ENCODE results near the gene UTS2B. TPM values are rescaled to one million over a fixed set of nuclear protein-coding genes. Genes with fewer than 3 reads are reported as not detected.

The UTS2B gene
- total RNA-seq, 2 experiments from 2014 or later: not detected

DNA sequence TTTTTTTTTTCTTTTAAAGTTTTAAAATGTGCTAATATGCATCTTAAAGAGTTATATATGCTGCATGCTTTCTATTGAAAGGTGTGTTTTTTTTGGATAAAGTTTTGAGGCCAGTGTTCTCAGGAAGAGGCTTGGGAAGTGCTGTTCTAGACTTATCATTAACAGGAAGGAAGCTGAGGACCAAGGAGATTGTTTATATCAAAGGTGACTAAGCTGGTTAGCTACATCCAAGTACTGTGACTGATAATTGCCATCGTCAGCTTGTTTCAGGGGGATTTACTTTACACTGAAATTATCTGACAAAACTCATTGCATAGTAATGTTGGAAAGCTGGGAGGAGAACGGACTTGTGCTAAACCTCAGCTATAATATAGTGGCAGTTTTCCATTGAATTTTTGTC, 36.3 kb upstream of the UTS2B start:
- CTCF ChIA-PET: no interaction called here
- Histone ChIP-seq H3K36me3 (ENCODE audit: insufficient read depth, low read length) (no peaks in the 10 kb centered on the region), H3K9me3 (ENCODE audit: control insufficient read depth in 1 of 2, insufficient read depth in 1 of 2, low read length in 2 of 2) (no peaks in the 10 kb centered on the region), H3K27ac (ENCODE audit: low read depth in 1 of 2, low read length in 2 of 2) (no peak overlapping the region), H3K4me1 (ENCODE audit: insufficient read depth, low read length) (no peaks in the 10 kb centered on the region), H3K27me3 (ENCODE audit: control insufficient read depth in 1 of 2, insufficient read depth in 2 of 2, low read length in 2 of 2) (no peaks in the 10 kb centered on the region), H3K4me3 (ENCODE audit: low read length) (no peak overlapping the region)
- no peaks in the 10 kb centered on the region for H3K27me3 Mint-ChIP-seq
- DNase-seq (no peak), ATAC-seq (ENCODE audit: poor library complexity) (no peak)
- H3K4me1 Mint-ChIP-seq (ENCODE audit: low read depth): peaks cover under 1% of the 10 kb centered on the region
- intact Hi-C loops (cut with DNase I, micrococcal nuclease): no loop called here
- H3K4me3 Mint-ChIP-seq: no peak overlapping the region
- peaks cover 13% of the 10 kb centered on the region for H3K36me3 Mint-ChIP-seq (ENCODE audit: low read depth)
- H3K9me3 Mint-ChIP-seq: no peaks in the 10 kb centered on the region
- TF ChIP-seq, protein P1, sequence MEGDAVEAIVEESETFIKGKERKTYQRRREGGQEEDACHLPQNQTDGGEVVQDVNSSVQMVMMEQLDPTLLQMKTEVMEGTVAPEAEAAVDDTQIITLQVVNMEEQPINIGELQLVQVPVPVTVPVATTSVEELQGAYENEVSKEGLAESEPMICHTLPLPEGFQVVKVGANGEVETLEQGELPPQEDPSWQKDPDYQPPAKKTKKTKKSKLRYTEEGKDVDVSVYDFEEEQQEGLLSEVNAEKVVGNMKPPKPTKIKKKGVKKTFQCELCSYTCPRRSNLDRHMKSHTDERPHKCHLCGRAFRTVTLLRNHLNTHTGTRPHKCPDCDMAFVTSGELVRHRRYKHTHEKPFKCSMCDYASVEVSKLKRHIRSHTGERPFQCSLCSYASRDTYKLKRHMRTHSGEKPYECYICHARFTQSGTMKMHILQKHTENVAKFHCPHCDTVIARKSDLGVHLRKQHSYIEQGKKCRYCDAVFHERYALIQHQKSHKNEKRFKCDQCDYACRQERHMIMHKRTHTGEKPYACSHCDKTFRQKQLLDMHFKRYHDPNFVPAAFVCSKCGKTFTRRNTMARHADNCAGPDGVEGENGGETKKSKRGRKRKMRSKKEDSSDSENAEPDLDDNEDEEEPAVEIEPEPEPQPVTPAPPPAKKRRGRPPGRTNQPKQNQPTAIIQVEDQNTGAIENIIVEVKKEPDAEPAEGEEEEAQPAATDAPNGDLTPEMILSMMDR (IDR thresholded peaks at IDR 0.05): no peak
- H3K27ac Mint-ChIP-seq: no peak overlapping the region
- POLR2A ChIA-PET: no interaction called here

DNA sequence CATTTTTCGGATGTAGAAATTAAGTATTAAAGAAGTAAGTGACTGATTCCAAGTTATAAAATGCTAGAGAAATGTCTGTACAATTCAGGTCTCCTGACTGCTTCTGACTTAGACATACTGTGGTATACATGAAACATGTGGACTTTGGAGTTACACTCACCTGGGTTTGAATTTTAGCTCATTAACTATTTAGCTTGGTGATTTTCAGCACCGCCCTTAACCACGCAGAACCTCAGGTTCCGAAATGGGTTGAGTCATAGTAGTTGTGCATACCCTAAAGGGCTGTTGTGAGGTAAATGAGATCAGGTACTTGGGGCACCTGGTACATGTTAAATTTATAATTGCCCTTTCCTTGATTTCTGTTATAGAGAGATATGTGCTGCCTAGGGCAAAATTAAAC, 32.9 kb upstream of the UTS2B start:
- TF ChIP-seq, protein P1 (IDR thresholded peaks at IDR 0.05): no peak
- H3K4me1 Mint-ChIP-seq (ENCODE audit: low read depth): peaks cover 16% of the 10 kb centered on the region
- H3K4me3 Mint-ChIP-seq: no peak overlapping the region
- no peaks in the 10 kb centered on the region for H3K9me3 ChIP-seq (ENCODE audit: control insufficient read depth in 1 of 2, insufficient read depth in 1 of 2, low read length in 2 of 2)
- no peak overlapping the region for H3K27ac Mint-ChIP-seq
- ChIA-PET CTCF (no interaction called here), POLR2A (no interaction called here)
- no peaks in the 10 kb centered on the region for H3K27me3 Mint-ChIP-seq
- H3K27ac ChIP-seq (ENCODE audit: low read depth in 1 of 2, low read length in 2 of 2): no peak overlapping the region
- no peaks in the 10 kb centered on the region for H3K36me3 ChIP-seq (ENCODE audit: insufficient read depth, low read length)
- H3K9me3 Mint-ChIP-seq: no peaks in the 10 kb centered on the region
- no peak for ATAC-seq (ENCODE audit: poor library complexity)
- no peak for DNase-seq
- H3K36me3 Mint-ChIP-seq (ENCODE audit: low read depth): peaks cover 17% of the 10 kb centered on the region
- H3K27me3 ChIP-seq (ENCODE audit: control insufficient read depth in 1 of 2, insufficient read depth in 2 of 2, low read length in 2 of 2): no peaks in the 10 kb centered on the region
- H3K4me3 ChIP-seq (ENCODE audit: low read length): no peak overlapping the region
- H3K4me1 ChIP-seq (ENCODE audit: insufficient read depth, low read length): no peaks in the 10 kb centered on the region
- intact Hi-C loops (cut with DNase I, micrococcal nuclease): no loop called here

DNA sequence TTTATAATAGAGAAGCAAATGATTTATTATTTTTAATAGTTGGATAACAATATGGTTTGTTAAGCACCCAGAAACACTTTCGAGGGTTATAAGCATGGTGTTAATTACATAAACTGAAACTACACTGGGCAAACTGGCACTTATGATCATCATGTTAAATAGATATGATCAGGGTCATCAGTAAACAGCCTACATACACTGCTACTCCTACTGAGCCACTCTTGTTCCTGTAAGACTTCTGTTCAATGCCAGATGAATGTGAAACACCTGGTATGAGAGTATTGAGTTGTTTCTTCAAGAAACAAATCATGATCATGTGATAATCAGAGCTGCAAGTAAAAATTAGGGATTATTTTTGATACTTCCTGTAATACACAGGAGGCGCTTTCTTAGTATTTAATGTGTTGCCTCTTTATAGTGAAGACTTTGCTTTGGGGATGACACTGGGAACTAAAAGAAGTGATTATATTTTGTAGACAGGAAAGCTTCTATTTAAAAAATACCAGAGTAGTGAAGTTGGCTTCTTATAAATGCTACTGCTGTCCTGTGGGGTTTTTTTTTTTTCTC, 32.3 kb upstream of the UTS2B start:
- H3K36me3 ChIP-seq (ENCODE audit: insufficient read depth, low read length): no peaks in the 10 kb centered on the region
- peaks cover 17% of the 10 kb centered on the region for H3K36me3 Mint-ChIP-seq (ENCODE audit: low read depth)
- H3K27ac ChIP-seq (ENCODE audit: low read depth in 1 of 2, low read length in 2 of 2): no peak overlapping the region
- H3K27me3 Mint-ChIP-seq: no peaks in the 10 kb centered on the region
- H3K4me1 ChIP-seq (ENCODE audit: insufficient read depth, low read length): no peaks in the 10 kb centered on the region
- H3K9me3 ChIP-seq (ENCODE audit: control insufficient read depth in 1 of 2, insufficient read depth in 1 of 2, low read length in 2 of 2): no peaks in the 10 kb centered on the region
- H3K9me3 Mint-ChIP-seq: no peaks in the 10 kb centered on the region
- H3K4me3 Mint-ChIP-seq: no peak overlapping the region
- TF ChIP-seq, protein P1 (IDR thresholded peaks at IDR 0.05): no peak
- intact Hi-C loops (cut with DNase I, micrococcal nuclease): no loop called here
- H3K4me3 ChIP-seq (ENCODE audit: low read length): no peak overlapping the region
- no peak overlapping the region for H3K27ac Mint-ChIP-seq
- no peaks in the 10 kb centered on the region for H3K27me3 ChIP-seq (ENCODE audit: control insufficient read depth in 1 of 2, insufficient read depth in 2 of 2, low read length in 2 of 2)
- H3K4me1 Mint-ChIP-seq (ENCODE audit: low read depth): peaks cover 18% of the 10 kb centered on the region
- ChIA-PET CTCF (no interaction called here), POLR2A (no interaction called here)
- DNase-seq (no peak), ATAC-seq (ENCODE audit: poor library complexity) (no peak)

All from CD4-positive, alpha-beta T cell (primary cell).